A549 (cell line): Measurements from ENCODE around the gene TMEM135. TPM values are rescaled to one million over a fixed set of nuclear protein-coding genes. Genes with fewer than 3 reads are reported as not detected.
"Not testable (repeated sequence)": the region's sequence is repeated elsewhere in the genome, so short reads cannot be mapped to it uniquely, and the experiment has no call there.

ENCODE experiments used
- ATAC-seq, 2 experiments: fragments of 200-7000 bp in 1 of 2; fragments of >200 bp in 1 of 2; cut with Nextera tagmentation in 1 of 2; cut with Tn5 transposase in 1 of 2; 3 replicates each; pipeline versions ENCODE4 v1.8.0 to v1.9.1; 2018 to 2020; ENCODE audit warnings: mild to moderate bottlenecking in 1 of 2, moderate library complexity in 1 of 2
- CTCF ChIA-PET: fragments of 300-600 bp; sonication (Branson Sonifier 250); formaldehyde crosslinking; extraction: SDS; loops from one replicate; lab custom pipeline; 2021; ENCODE audit warnings: antibody characterized with exemption, inconsistent platforms; lab: Yijun Ruan, JAX
- POLR2A ChIA-PET: fragments of 350-600 bp; formaldehyde crosslinking; extraction: SDS; loops from one replicate; lab custom pipeline; 2021; ENCODE audit warnings: antibody characterized with exemption, inconsistent platforms; lab: Yijun Ruan, JAX
- DNase-seq, 2 experiments: peaks; one replicate each; pipeline versions ENCODE4 v3.0.0 to v3.0.0-alpha.2; 2011 to 2016; ENCODE audit warnings: low read depth in 1 of 2, low spot score in 1 of 2
- FAIRE-seq: peaks from 2 replicates; lab custom pipeline; 2011; peaks lifted over from hg19 to GRCh38; lab: Jason Lieb, UNC
- H3K27ac ChIP-seq, 2 experiments: fragments of >200 bp; sonication (Bioruptor Twin); formaldehyde crosslinking; 3 replicates each; pipeline ENCODE4 v1.5.1; 2016 to 2017
- H3K4me1 ChIP-seq: fragments of >200 bp; sonication (Bioruptor Twin); formaldehyde crosslinking; 3 replicates; pipeline ENCODE4 v1.6.1; 2016
- H3K4me2 ChIP-seq: fragments of >200 bp; sonication (Bioruptor Twin); formaldehyde crosslinking; 3 replicates; pipeline ENCODE4 v1.6.1; 2016
- H3K4me3 ChIP-seq: fragments of >200 bp; sonication (Bioruptor Twin); formaldehyde crosslinking; 3 replicates; pipeline ENCODE4 v1.5.1; 2016
- H3K9me3 ChIP-seq: fragments of >200 bp; sonication (Bioruptor Twin); formaldehyde crosslinking; 3 replicates; pipeline ENCODE4 v1.6.1; 2016
- BHLHE40 ChIP-seq: IDR thresholded peaks from 2 replicates; pipeline ENCODE4 v1.6.1; 2012; ENCODE audit warnings: low read depth, low read length, inconsistent platforms
- ESRRA ChIP-seq: fragments of 150-350 bp; IDR thresholded peaks from 2 replicates; pipeline ENCODE4 v1.6.1; 2014; ENCODE audit warnings: mild to moderate bottlenecking, low read length, borderline replicate concordance
- GATA3 ChIP-seq: IDR thresholded peaks from 2 replicates; pipeline ENCODE4 v1.6.1; 2012; ENCODE audit warnings: borderline replicate concordance
- HES2 ChIP-seq: fragments of >200 bp; sonication (Bioruptor Twin); formaldehyde crosslinking; IDR thresholded peaks from 2 replicates; pipeline ENCODE4 v1.6.1; 2016
- HMGXB4 ChIP-seq: fragments of 250-450 bp; sonication (Bioruptor Pico); IDR thresholded peaks from 2 replicates; pipeline ENCODE4 v1.5.0; 2021; ENCODE audit warnings: mild to moderate bottlenecking, moderate library complexity, borderline replicate concordance
- JUNB ChIP-seq: fragments of >200 bp; sonication (Bioruptor Twin); formaldehyde crosslinking; IDR thresholded peaks from 2 replicates; pipeline ENCODE4 v1.6.1; 2016
- KDM1A ChIP-seq: fragments of 200-600 bp; sonication (generic); IDR thresholded peaks from 2 replicates; pipeline ENCODE4 v1.6.1; 2016; ENCODE audit warnings: low read depth, mild to moderate bottlenecking
- MAFK ChIP-seq: fragments of 450-650 bp; IDR thresholded peaks from 2 replicates; pipeline ENCODE4 v1.6.1; 2014; ENCODE audit not compliant: partially characterized antibody
- NPAS2 ChIP-seq: fragments of 250-450 bp; sonication (Bioruptor Pico); IDR thresholded peaks from 2 replicates; pipeline ENCODE4 v1.8.0; 2022; ENCODE audit warnings: mild to moderate bottlenecking, moderate library complexity, borderline replicate concordance
- NR3C1 ChIP-seq: fragments of >200 bp; sonication (Bioruptor Twin); formaldehyde crosslinking; IDR thresholded peaks from 3 replicates; pipeline ENCODE4 v1.6.1; 2017
- POLR2A ChIP-seq: IDR thresholded peaks from 2 replicates; pipeline ENCODE4 v1.6.1; 2012; ENCODE audit warnings: mild to moderate bottlenecking, low read length
- POLR2AphosphoS2 ChIP-seq: conservative IDR thresholded peaks from 2 replicates; pipeline ENCODE4 v1.6.1; 2012; ENCODE audit warnings: low read length, improper control_type of control experiment, inconsistent platforms
- RARB ChIP-seq: fragments of 250-450 bp; sonication (Bioruptor Pico); IDR thresholded peaks from 2 replicates; pipeline ENCODE4 v1.8.0; 2021; ENCODE audit warnings: mild to moderate bottlenecking, moderate library complexity
- RCOR1 ChIP-seq: fragments of 150-350 bp; IDR thresholded peaks from 2 replicates; pipeline ENCODE4 v1.6.1; 2014; ENCODE audit warnings: antibody characterized with exemption, low read length, low read depth
- REST ChIP-seq: fragments of 200-600 bp; sonication (generic); IDR thresholded peaks from 2 replicates; pipeline ENCODE4 v1.6.1; 2016; ENCODE audit warnings: antibody characterized with exemption, mild to moderate bottlenecking, moderate library complexity
- RNF2 ChIP-seq: fragments of 200-600 bp; sonication (generic); IDR thresholded peaks from 2 replicates; pipeline ENCODE4 v1.6.1; 2016; ENCODE audit warnings: low read depth, mild to moderate bottlenecking, antibody characterized with exemption, moderate library complexity, borderline replicate concordance
- TFCP2L1 ChIP-seq: fragments of 250-450 bp; sonication (Bioruptor Pico); IDR thresholded peaks from 2 replicates; pipeline ENCODE4 v1.5.0; 2021; ENCODE audit warnings: mild to moderate bottlenecking
- ZNF302 ChIP-seq: fragments of 250-450 bp; sonication (Bioruptor Pico); IDR thresholded peaks from 2 replicates; pipeline ENCODE4 v1.9.0; 2021; ENCODE audit warnings: inconsistent platforms, mild to moderate bottlenecking, moderate library complexity
- WGBS: methylation state at CpG from one replicate; pipeline ENCODE4 v1.1.6; 2017; ENCODE audit errors: missing lambda C conversion rate; 5-methylcytosine and 5-hydroxymethylcytosine counted together
- polyA plus RNA-seq, 4 experiments: library from polyadenylated mRNA; depleted of rRNA in 3 of 4; stranded (reverse); fragments of >200 nt; fragmentation: RNase III in 1 of 4; extraction: RNeasy Plus Mini Kit Qiagen cat#74134 plus additional on column Dnase treatment in 1 of 4; gene quantifications; 2 replicates in 3 of 4; 3 replicates in 1 of 4; pipeline ENCODE4 v1.2.3, GENCODE V29; 2011 to 2017

TMEM135 gene
- polyA plus RNA-seq, 2 of the 4 experiments (the other 2 are of a cell fraction): 18.4 to 18.5 TPM

GRCh38 chr11:86991341-86991740 is 46.4 kb upstream of the TMEM135 start (continued):
- TF ChIP-seq HMGXB4 (CRISPR knock-in tag): no peak
- TF ChIP-seq, all 56 proteins: peak for 0

GRCh38 chr11:86992340-86992739 is 45.4 kb upstream of the TMEM135 start:
- CTCF ChIA-PET: interaction anchor here (1.6 to 4.4 kb wide), 2 partner anchors 12 to 37 kb away, joined by 4 to 15 read pairs; partner anchors contain the start of gene FZD4
- H3K27ac ChIP-seq, ATAC-seq, H3K9me3 ChIP-seq, H3K4me1 ChIP-seq, FAIRE-seq, H3K4me2 ChIP-seq, H3K4me3 ChIP-seq, DNase-seq, POLR2A ChIA-PET: not testable (repeated sequence)
- 84% methylated on average over 4 of the region's 4 CpGs for WGBS

GRCh38 chr11:86993031-86993430 is 44.7 kb upstream of the TMEM135 start:
- Histone ChIP-seq H3K9me3 (no peaks in the 10 kb centered on the region), H3K4me3 (no peak overlapping the region), H3K4me2 (no peak overlapping the region), H3K4me1 (peaks cover 4% of the 10 kb centered on the region; the same call in 1 of the 3 replicates), H3K27ac (no peak overlapping the region)
- 87% methylated on average over 3 of the region's 3 CpGs for WGBS
- DNase-seq (no peak), FAIRE-seq (no peak), ATAC-seq (no peak)
- ChIA-PET CTCF (interaction anchor here (0.6 to 4.4 kb wide), 4 partner anchors 13 to 297 kb away, joined by 3 to 15 read pairs (median 4); partner anchors contain the start of gene FZD4), POLR2A (no interaction called here)
- no peak for TF ChIP-seq BHLHE40
- TF ChIP-seq NR3C1: no peak
- TF ChIP-seq REST: no peak
- no peak for TF ChIP-seq HES2
- TF ChIP-seq MAFK: no peak
- TF ChIP-seq TFCP2L1: no peak
- TF ChIP-seq POLR2A: no peak
- no peak for TF ChIP-seq GATA3
- no peak for TF ChIP-seq RARB (CRISPR knock-in tag)
- no peak for TF ChIP-seq POLR2AphosphoS2
- TF ChIP-seq ZNF302 (CRISPR knock-in tag): no peak
- no peak for TF ChIP-seq RCOR1
- TF ChIP-seq RNF2: no peak
- no peak for TF ChIP-seq JUNB
- no peak for TF ChIP-seq KDM1A
- TF ChIP-seq ESRRA: no peak
- no peak for TF ChIP-seq NPAS2 (CRISPR knock-in tag)
